Glutamatergic neuron (in vitro differentiated cells): ENCODE measurements around the gene NEK6. TPM values are rescaled to one million over a fixed set of nuclear protein-coding genes. Genes with fewer than 3 reads are reported as not detected.
"Not testable (repeated sequence)": the region's sequence is repeated elsewhere in the genome, so short reads cannot be mapped to it uniquely, and the experiment has no call there.

ENCODE experiments used
- DNase-seq: peaks from one replicate; pipeline ENCODE4 v3.0.0; 2022
- H3K27ac Mint-ChIP-seq: one replicate; pipeline ENCODE4 v1.8.0; 2020; ENCODE audit warnings: mild to moderate bottlenecking, mixed read lengths, inconsistent platforms; ENCODE audit not compliant: unreplicated experiment
- H3K27me3 Mint-ChIP-seq: one replicate; pipeline ENCODE4 v1.8.0; 2020; ENCODE audit warnings: mild to moderate bottlenecking, moderate library complexity, mixed read lengths, inconsistent platforms; ENCODE audit not compliant: unreplicated experiment
- H3K36me3 Mint-ChIP-seq: one replicate; pipeline ENCODE4 v1.8.0; 2020; ENCODE audit warnings: mild to moderate bottlenecking, mixed read lengths, inconsistent platforms; ENCODE audit not compliant: unreplicated experiment
- H3K4me1 Mint-ChIP-seq: one replicate; pipeline ENCODE4 v1.8.0; 2020; ENCODE audit warnings: mild to moderate bottlenecking, low read depth, mixed read lengths, inconsistent platforms; ENCODE audit not compliant: unreplicated experiment
- H3K4me3 Mint-ChIP-seq: one replicate; pipeline ENCODE4 v1.8.0; 2020; ENCODE audit warnings: mild to moderate bottlenecking, mixed read lengths, inconsistent platforms; ENCODE audit not compliant: unreplicated experiment
- H3K9me3 Mint-ChIP-seq: one replicate; pipeline ENCODE4 v1.8.0; 2020; ENCODE audit warnings: mild to moderate bottlenecking, moderate library complexity, mixed read lengths, inconsistent platforms; ENCODE audit not compliant: unreplicated experiment
- CTCF ChIP-seq: fragments of 200-600 bp; sonication (generic); IDR thresholded peaks from one replicate; pipeline ENCODE4 v1.5.0; 2021; ENCODE audit not compliant: partially characterized antibody, unreplicated experiment
- total RNA-seq: library from RNA; stranded (reverse); fragmentation: NEBNext Ultra II Directional; extraction: Animal tissue kit (Norgen Biotek cat#: 25700); gene quantifications from one replicate; pipeline ENCODE4 v1.2.1, GENCODE V29; 2021; ENCODE audit not compliant: unreplicated experiment

Gene NEK6
- total RNA-seq, 1 donor from 2014 or later = 5.4 TPM

- no peaks in the 10 kb centered on the region for H3K36me3 Mint-ChIP-seq
- peaks cover 11% of the 10 kb centered on the region for H3K27me3 Mint-ChIP-seq
- H3K27ac Mint-ChIP-seq = peak overlapping the region; percentile 41
- H3K9me3 Mint-ChIP-seq = no peaks in the 10 kb centered on the region
- no peak for TF ChIP-seq CTCF
- peak overlapping the region; percentile 35 for H3K4me3 Mint-ChIP-seq
- peak; percentile 75 for DNase-seq
- H3K4me1 Mint-ChIP-seq = peaks cover 25% of the 10 kb centered on the region
These were observed 15.2 kb upstream of the NEK6 start for GRCh38 chr9:124242331-124243194.

- not testable (repeated sequence) for H3K27me3 Mint-ChIP-seq, H3K27ac Mint-ChIP-seq, H3K4me3 Mint-ChIP-seq, DNase-seq, H3K9me3 Mint-ChIP-seq, H3K36me3 Mint-ChIP-seq
- peaks cover 18% of the 10 kb centered on the region for H3K4me1 Mint-ChIP-seq
These were observed 10.4 kb upstream of the NEK6 start for GRCh38 chr9:124247393-124247792.

GRCh38 chr9:124248066-124248465 lies 9.7 kb upstream of the NEK6 start:
- Mint-ChIP-seq H3K27ac (no peak overlapping the region), H3K9me3 (peaks cover 3% of the 10 kb centered on the region), H3K4me3 (no peak overlapping the region), H3K27me3 (peaks cover 1% of the 10 kb centered on the region), H3K36me3 (no peaks in the 10 kb centered on the region), H3K4me1 (peaks cover 12% of the 10 kb centered on the region)
- no peak for TF ChIP-seq CTCF
- DNase-seq = no peak

- no peak for DNase-seq
- Mint-ChIP-seq H3K4me3 (no peak overlapping the region), H3K27me3 (peaks cover 1% of the 10 kb centered on the region), H3K9me3 (peaks cover 3% of the 10 kb centered on the region), H3K36me3 (no peaks in the 10 kb centered on the region), H3K4me1 (peaks cover 7% of the 10 kb centered on the region), H3K27ac (peak overlapping the region; percentile 28)
- no peak for TF ChIP-seq CTCF
These were observed 8.8 kb upstream of the NEK6 start for GRCh38 chr9:124248960-124249359.

GRCh38 chr9:124251204-124251603 lies 6.5 kb upstream of the NEK6 start:
- no peak overlapping the region for H3K4me3 Mint-ChIP-seq
- no peak for TF ChIP-seq CTCF
- peaks cover 5% of the 10 kb centered on the region for H3K4me1 Mint-ChIP-seq
- no peaks in the 10 kb centered on the region for H3K36me3 Mint-ChIP-seq
- peaks cover 1% of the 10 kb centered on the region for H3K27me3 Mint-ChIP-seq
- peaks cover 3% of the 10 kb centered on the region for H3K9me3 Mint-ChIP-seq
- H3K27ac Mint-ChIP-seq = no peak overlapping the region
- no peak for DNase-seq
